ENCODE measurements around the gene MED31. TPM values are rescaled to one million over a fixed set of nuclear protein-coding genes. Genes with fewer than 3 reads are reported as not detected.

The MED31 gene
- total and polyA plus RNA-seq, 12 donors: 8.4 to 18.6 (median 14.6) TPM

- no peaks in the 10 kb centered on the region for H3K9me3 ChIP-seq
- peaks cover 0 to 12% (median 0%) of the 10 kb centered on the region in 9 donors for H3K4me1 ChIP-seq
- H3K27me3 ChIP-seq: no peaks in the 10 kb centered on the region
- ATAC-seq (no peak), DNase-seq (no peak)
- no peak overlapping the region for H3K4me3 ChIP-seq
- TF ChIP-seq CTCF (IDR thresholded peaks at IDR 0.05): no peak
- 95 to 100% methylated on average over 1 of the region's 1 CpG for WGBS, 2 donors
- intact Hi-C loops (cut with DNase I): no loop called here
- H3K36me3 ChIP-seq: peaks cover 0 to 97% (median 36%) of the 10 kb centered on the region in 9 donors
- H3K27ac ChIP-seq: no peak overlapping the region
Measured at GRCh38 chr17:6630390-6630789, 21.0 kb downstream of the MED31 start.

GRCh38 chr17:6627019-6627418, 24.4 kb downstream of the MED31 start:
- no peak for DNase-seq
- intact Hi-C loops (cut with DNase I): loop anchor here in 1 of 10 donors (10.0 kb wide), 1 partner anchor 152 kb away; no protein-coding TSS in a partner anchor
- Histone ChIP-seq H3K4me3 (no peak overlapping the region), H3K4me1 (peaks cover 0 to 3% (median 0%) of the 10 kb centered on the region in 9 donors), H3K27me3 (no peaks in the 10 kb centered on the region), H3K9me3 (no peaks in the 10 kb centered on the region), H3K36me3 (peaks cover 0 to 97% (median 20%) of the 10 kb centered on the region in 9 donors), H3K27ac (no peak overlapping the region)
- 57 to 71% methylated on average over 1 of the region's 1 CpG for WGBS, 2 donors
- ATAC-seq: no peak
- TF ChIP-seq CTCF (IDR thresholded peaks at IDR 0.05): no peak

GRCh38 chr17:6626616-6627015, 24.8 kb downstream of the MED31 start:
- 89 to 90% methylated on average over 6 of the region's 6 CpGs for WGBS, 2 donors
- Histone ChIP-seq H3K36me3 (peaks cover 0 to 97% (median 24%) of the 10 kb centered on the region in 9 donors), H3K4me1 (no peaks in the 10 kb centered on the region), H3K27ac (no peak overlapping the region), H3K9me3 (no peaks in the 10 kb centered on the region), H3K27me3 (no peaks in the 10 kb centered on the region), H3K4me3 (no peak overlapping the region)
- DNase-seq (no peak), ATAC-seq (no peak)
- no peak for TF ChIP-seq CTCF (IDR thresholded peaks at IDR 0.05)
- intact Hi-C loops (cut with DNase I): loop anchor here in 1 of 10 donors (10.0 kb wide), 1 partner anchor 152 kb away; no protein-coding TSS in a partner anchor

- Histone ChIP-seq H3K4me3 (no peak overlapping the region), H3K27me3 (no peaks in the 10 kb centered on the region), H3K9me3 (no peaks in the 10 kb centered on the region), H3K36me3 (peaks cover 0 to 98% (median 34%) of the 10 kb centered on the region in 9 donors), H3K4me1 (no peaks in the 10 kb centered on the region), H3K27ac (no peak overlapping the region)
- no peak for ATAC-seq
- TF ChIP-seq CTCF (IDR thresholded peaks at IDR 0.05): no peak
- WGBS, 2 donors: 97% methylated on average over 3 of the region's 3 CpGs
- no peak for DNase-seq
- intact Hi-C loops (cut with DNase I): loop anchor here in 1 of 10 donors (10.0 kb wide), 1 partner anchor 149 kb away; no protein-coding TSS in a partner anchor
Measured at GRCh38 chr17:6623941-6624340, 27.5 kb downstream of the MED31 start.
